ENCODE results near the gene ZBP1.

Gene ZBP1

DNA sequence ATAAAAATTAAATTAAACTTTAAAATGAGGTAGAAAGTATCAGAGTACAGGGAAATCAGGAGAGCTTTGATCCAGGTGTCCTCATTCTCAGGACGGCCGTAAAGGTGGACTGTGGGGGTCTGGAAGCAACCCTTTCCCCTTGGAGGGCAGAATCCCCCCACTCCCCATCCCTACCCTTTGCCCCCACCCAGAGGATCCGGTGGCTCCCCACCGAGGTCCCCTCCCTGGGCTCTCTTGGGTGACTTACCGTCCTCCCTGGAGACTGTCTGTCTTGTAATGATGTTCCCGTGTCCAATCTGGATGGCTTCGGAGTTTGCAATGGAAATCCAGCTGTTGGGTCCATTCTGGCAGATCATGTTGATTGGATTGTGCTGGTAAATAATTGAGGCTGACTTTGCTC, 7.3 kb downstream of the ZBP1 start:
- DNase-seq (ENCODE audit: low spot score), result no peak
- ChIA-PET POLR2A (ENCODE audit: low non-redundant PET) (no interaction called here), CTCF (interaction anchor here (1.8 kb wide), 1 partner anchor 10 kb away, joined by 8 read pairs; no protein-coding TSS in a partner anchor)
- H3K27ac ChIP-seq, result no peak overlapping the region
- TF ChIP-seq, protein P1, sequence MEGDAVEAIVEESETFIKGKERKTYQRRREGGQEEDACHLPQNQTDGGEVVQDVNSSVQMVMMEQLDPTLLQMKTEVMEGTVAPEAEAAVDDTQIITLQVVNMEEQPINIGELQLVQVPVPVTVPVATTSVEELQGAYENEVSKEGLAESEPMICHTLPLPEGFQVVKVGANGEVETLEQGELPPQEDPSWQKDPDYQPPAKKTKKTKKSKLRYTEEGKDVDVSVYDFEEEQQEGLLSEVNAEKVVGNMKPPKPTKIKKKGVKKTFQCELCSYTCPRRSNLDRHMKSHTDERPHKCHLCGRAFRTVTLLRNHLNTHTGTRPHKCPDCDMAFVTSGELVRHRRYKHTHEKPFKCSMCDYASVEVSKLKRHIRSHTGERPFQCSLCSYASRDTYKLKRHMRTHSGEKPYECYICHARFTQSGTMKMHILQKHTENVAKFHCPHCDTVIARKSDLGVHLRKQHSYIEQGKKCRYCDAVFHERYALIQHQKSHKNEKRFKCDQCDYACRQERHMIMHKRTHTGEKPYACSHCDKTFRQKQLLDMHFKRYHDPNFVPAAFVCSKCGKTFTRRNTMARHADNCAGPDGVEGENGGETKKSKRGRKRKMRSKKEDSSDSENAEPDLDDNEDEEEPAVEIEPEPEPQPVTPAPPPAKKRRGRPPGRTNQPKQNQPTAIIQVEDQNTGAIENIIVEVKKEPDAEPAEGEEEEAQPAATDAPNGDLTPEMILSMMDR (conservative IDR thresholded peaks at IDR 0.05; ENCODE audit: low read depth), result no peak

DNA sequence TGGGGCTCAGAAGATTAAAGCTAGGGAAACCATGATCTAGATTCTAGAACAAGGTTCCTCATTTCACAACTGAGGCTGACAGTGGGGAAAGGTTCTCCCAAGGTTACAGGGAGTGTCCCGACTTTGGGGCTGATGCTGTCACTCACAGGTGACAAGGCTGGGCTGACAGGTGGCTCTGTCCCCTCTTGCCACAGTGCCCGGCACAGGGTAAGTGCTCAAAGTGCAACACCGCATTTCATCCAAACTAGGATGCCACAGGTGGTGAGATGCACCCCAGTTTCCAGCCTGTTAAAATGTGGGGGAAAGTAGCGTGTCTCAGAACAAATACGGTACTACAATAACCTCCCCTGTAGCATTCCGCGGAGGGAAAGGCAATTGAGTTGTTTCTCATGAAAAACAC, 7.8 kb downstream of the ZBP1 start:
- POLR2A ChIA-PET (ENCODE audit: low non-redundant PET), result no interaction called here
- CTCF ChIA-PET, result interaction anchor here (0.9 kb wide), 1 partner anchor 102 kb away, joined by 3 read pairs; no protein-coding TSS in a partner anchor
- DNase-seq (ENCODE audit: low spot score), result no peak
- TF ChIP-seq, protein P1 (conservative IDR thresholded peaks at IDR 0.05; ENCODE audit: low read depth), result no peak
- H3K27ac ChIP-seq, result no peak overlapping the region

DNA sequence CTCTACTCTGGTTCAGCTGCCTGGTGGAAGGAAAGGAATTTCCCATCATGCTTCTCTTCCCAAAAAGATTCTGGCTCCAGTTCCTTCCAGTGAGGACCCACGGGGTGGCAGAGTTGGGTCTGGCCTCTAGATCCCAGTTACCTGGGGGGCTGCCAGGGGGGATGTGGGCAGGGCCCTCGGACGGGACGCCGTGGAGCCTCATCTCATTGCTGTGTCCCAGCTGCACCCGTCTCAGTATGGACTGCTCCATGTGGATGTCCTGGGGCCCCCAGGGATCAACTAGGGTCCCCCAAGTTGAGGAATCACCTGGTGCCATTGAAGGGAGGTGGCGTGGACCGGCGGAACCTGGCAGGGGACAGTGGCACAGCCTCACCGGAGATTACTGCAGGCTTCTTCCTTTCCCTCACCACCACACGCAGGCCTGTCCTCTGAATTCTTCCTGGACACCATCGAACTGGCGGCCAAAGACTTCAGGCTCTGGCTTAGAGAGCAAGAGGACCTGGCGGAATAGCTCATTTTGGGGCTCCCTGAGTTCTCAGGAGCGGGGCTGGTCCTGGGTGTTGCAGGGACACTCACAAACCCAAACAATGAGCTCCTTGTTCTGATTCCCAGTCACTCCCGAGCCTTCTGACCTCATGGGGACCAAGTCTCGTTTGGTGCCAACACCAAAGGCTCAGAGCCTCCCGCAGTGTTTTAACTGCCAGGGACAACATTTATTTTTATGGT, 8.5 kb downstream of the ZBP1 start:
- POLR2A ChIA-PET (ENCODE audit: low non-redundant PET), result no interaction called here
- CTCF ChIA-PET, result interaction anchor here (0.6 to 0.9 kb wide), 2 partner anchors 102 kb away, joined by 3 read pairs; no protein-coding TSS in a partner anchor

GRCh38 chr20:57610261-57610952, 9.8 kb downstream of the ZBP1 start:
- DNase-seq (ENCODE audit: low spot score), result no peak
- CTCF ChIA-PET, result interaction anchor here (1.0 to 1.3 kb wide), 3 partner anchors 11 to 575 kb away, joined by 3 to 6 read pairs (median 3); no protein-coding TSS in a partner anchor
- POLR2A ChIA-PET (ENCODE audit: low non-redundant PET), result no interaction called here
- TF ChIP-seq, protein P1 (conservative IDR thresholded peaks at IDR 0.05; ENCODE audit: low read depth), result no peak
- H3K27ac ChIP-seq, result no peak overlapping the region

More for the DNA sequence above, 8.5 kb downstream of the ZBP1 start:
- DNase-seq (ENCODE audit: low spot score), result no peak
- TF ChIP-seq, protein P1 (conservative IDR thresholded peaks at IDR 0.05; ENCODE audit: low read depth), result no peak
- H3K27ac ChIP-seq, result no peak overlapping the region

- H3K27ac ChIP-seq, result no peak overlapping the region
- ChIA-PET POLR2A (ENCODE audit: low non-redundant PET) (no interaction called here), CTCF (interaction anchor here (0.9 to 1.3 kb wide), 4 partner anchors 11 to 601 kb away, joined by 3 to 6 read pairs (median 4); no protein-coding TSS in a partner anchor)
- TF ChIP-seq, protein P1 (conservative IDR thresholded peaks at IDR 0.05; ENCODE audit: low read depth), result no peak
- no peak for DNase-seq (ENCODE audit: low spot score)
Observed at GRCh38 chr20:57609842-57610167, 10.4 kb downstream of the ZBP1 start.

DNA sequence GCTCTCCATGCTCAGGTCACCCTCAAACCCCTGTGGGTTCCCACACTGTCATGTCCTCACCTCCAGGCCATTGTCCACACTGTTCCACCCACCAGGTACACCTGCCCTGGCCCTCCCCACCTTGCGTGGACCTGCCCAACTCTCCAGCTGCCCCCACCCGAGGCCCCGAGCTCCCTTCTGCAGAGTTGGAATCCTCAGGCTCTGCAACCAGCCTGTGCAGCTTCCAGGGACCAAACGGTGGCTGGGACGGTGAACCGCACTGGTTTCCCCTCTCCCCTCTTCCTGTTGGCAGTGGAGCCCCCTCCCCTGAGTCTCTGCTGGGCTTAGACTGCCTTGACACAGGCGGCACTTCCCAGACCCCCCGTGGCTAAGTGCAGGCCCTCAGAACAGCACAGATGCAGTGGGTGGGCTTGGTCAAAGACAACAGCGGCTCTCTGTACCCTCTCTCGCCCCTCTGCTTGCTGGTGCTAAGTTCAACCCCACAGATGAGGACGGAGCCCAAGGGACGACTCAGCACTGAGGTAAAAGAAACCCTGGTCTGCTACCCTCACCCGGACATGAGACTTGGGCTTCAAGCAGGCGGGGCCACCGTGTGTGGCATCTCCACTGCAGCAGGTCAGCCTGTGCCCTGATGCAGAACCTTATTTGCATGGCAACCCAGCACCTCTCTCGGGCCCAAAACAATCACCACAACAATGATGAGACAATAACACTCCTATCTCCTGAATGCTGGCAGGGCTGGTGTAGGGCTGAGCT, 11.0 kb downstream of the ZBP1 start:
- POLR2A ChIA-PET (ENCODE audit: low non-redundant PET), result no interaction called here
- TF ChIP-seq, protein P1 (conservative IDR thresholded peaks at IDR 0.05; ENCODE audit: low read depth), result no peak
- DNase-seq (ENCODE audit: low spot score), result no peak
- no peak overlapping the region for H3K27ac ChIP-seq
- CTCF ChIA-PET, result interaction anchor here (0.9 to 1.3 kb wide), 4 partner anchors 11 to 601 kb away, joined by 3 to 6 read pairs (median 4); no protein-coding TSS in a partner anchor
